ENCODE data around the gene PCF11. TPM values are rescaled to one million over a fixed set of nuclear protein-coding genes. Genes with fewer than 3 reads are reported as not detected.
"Not testable (repeated sequence)": the region's sequence is repeated elsewhere in the genome, so short reads cannot be mapped to it uniquely, and the experiment has no call there.

The PCF11 gene
- total and polyA plus RNA-seq, 12 donors: 20.2 to 62.8 (median 46.9) TPM

DNA sequence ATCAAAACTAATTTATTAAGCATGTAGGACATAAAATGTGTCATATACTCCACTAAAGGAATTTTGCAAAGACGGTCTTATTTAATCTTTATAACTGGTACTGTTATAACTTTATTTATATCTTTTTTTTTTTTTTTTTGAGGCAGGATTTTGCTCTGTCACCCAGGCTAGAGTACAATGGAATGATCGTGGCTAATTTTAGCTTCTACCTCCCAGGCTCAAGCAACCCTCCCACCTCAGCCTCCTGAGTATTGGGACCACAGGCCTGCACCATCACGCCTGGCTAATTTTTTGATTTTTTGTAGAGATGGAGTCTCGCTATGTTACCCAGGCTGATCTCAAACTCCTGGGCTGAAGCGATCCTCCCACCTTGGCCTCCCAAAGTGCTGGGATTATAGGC, 31.4 kb upstream of the PCF11 start:
- Histone ChIP-seq H3K27ac (no peak overlapping the region), H3K4me3 (no peak overlapping the region), H3K36me3 (replicated peaks in 1 of 2) (no peaks in the 10 kb centered on the region), H3K9me3 (replicated peaks in 1 of 3) (no peaks in the 10 kb centered on the region), H3K27me3 (no peaks in the 10 kb centered on the region), H3K4me1 (replicated peaks in 1 of 2) (no peaks in the 10 kb centered on the region)
- TF ChIP-seq, protein P1, sequence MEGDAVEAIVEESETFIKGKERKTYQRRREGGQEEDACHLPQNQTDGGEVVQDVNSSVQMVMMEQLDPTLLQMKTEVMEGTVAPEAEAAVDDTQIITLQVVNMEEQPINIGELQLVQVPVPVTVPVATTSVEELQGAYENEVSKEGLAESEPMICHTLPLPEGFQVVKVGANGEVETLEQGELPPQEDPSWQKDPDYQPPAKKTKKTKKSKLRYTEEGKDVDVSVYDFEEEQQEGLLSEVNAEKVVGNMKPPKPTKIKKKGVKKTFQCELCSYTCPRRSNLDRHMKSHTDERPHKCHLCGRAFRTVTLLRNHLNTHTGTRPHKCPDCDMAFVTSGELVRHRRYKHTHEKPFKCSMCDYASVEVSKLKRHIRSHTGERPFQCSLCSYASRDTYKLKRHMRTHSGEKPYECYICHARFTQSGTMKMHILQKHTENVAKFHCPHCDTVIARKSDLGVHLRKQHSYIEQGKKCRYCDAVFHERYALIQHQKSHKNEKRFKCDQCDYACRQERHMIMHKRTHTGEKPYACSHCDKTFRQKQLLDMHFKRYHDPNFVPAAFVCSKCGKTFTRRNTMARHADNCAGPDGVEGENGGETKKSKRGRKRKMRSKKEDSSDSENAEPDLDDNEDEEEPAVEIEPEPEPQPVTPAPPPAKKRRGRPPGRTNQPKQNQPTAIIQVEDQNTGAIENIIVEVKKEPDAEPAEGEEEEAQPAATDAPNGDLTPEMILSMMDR (IDR thresholded peaks at IDR 0.05): no peak
- TF ChIP-seq POLR2A (IDR thresholded peaks at IDR 0.05): no peak
- WGBS, 4 donors: 90 to 96% (median 92%) methylated on average over 5 of the region's 5 CpGs
- intact Hi-C loops (cut with DNase I): no loop called here
- no peak for DNase-seq

DNA sequence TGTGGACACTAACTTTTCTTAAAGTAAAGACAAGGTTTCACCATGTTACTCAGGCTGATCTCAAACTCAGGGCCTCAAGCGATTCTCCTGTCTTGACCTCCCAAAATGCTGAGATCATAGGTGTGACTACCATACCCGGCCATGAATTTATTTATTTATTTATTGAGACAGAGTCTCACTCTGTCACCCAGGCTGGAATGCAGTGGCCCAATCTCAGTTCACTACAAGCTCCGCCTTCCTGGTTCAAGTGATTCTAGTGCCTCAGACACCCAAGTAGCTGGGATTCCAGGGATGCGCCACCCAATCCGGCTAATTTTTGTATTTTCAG, 29.7 kb upstream of the PCF11 start:
- Histone ChIP-seq H3K4me3 (no peak overlapping the region), H3K27me3 (no peaks in the 10 kb centered on the region), H3K27ac (no peak overlapping the region), H3K9me3 (replicated peaks in 1 of 3) (no peaks in the 10 kb centered on the region), H3K4me1 (replicated peaks in 1 of 2) (no peaks in the 10 kb centered on the region), H3K36me3 (replicated peaks in 1 of 2) (no peaks in the 10 kb centered on the region)
- no peak for DNase-seq
- TF ChIP-seq POLR2A (IDR thresholded peaks at IDR 0.05): no peak
- TF ChIP-seq, protein P1 (IDR thresholded peaks at IDR 0.05): no peak
- WGBS, 4 donors: 88 to 95% (median 91%) methylated on average over 5 of the region's 5 CpGs
- intact Hi-C loops (cut with DNase I): no loop called here

DNA sequence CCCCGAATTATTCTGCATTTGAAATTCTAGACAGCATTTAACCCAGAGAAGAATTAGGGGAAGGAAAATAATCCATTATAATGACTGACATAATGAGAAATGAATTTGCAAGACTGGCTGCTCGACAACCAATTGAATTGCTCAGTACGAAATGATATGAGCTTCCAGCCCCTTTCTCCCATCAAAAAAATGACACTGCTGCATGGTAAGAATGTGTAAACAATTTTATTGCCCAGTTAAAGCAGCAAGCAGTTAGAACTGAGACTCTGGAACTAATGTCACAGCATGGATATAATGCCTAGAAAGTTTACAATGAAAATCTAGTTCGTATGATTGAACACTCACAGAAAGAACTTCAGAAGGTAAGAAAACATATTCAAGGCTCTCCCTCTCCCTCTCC, 24.7 kb upstream of the PCF11 start:
- Histone ChIP-seq H3K36me3 (replicated peaks in 1 of 2) (no peaks in the 10 kb centered on the region), H3K4me3 (no peak overlapping the region), H3K27me3 (no peaks in the 10 kb centered on the region), H3K9me3 (replicated peaks in 1 of 3) (no peaks in the 10 kb centered on the region), H3K27ac (no peak overlapping the region), H3K4me1 (replicated peaks in 1 of 2) (no peaks in the 10 kb centered on the region)
- 74 to 85% (median 79%) methylated on average over 4 of the region's 4 CpGs for WGBS, 4 donors
- intact Hi-C loops (cut with DNase I): no loop called here
- no peak for TF ChIP-seq POLR2A (IDR thresholded peaks at IDR 0.05)
- TF ChIP-seq, protein P1 (IDR thresholded peaks at IDR 0.05): no peak
- no peak for DNase-seq

DNA sequence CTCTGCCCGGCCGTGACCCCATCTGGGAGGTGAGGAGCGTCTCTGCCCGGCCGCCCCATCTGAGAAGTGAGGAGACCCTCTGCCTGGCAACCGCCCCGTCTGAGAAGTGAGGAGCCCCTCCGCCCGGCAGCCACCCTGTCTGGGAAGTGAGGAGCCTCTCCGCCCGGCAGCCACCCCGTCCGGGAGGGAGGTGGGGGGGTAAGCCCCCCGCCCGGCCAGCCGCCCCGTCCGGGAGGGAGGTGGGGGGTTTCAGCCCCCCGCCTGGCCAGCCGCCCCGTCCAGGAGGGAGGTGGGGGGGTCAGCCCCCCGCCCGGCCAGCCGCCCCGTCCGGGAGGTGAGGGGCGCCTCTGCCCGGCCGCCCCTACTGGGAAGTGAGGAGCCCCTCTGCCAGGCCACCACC, 23.7 kb upstream of the PCF11 start:
- DNase-seq; intact Hi-C loops (cut with DNase I); H3K27ac ChIP-seq; H3K27me3 ChIP-seq; H3K4me1 ChIP-seq (replicated peaks in 1 of 2); H3K36me3 ChIP-seq (replicated peaks in 1 of 2); H3K9me3 ChIP-seq (replicated peaks in 1 of 3); H3K4me3 ChIP-seq: not testable (repeated sequence)
- 73 to 100% (median 93%) methylated on average over 3 to 12 of the region's 29 CpGs; no CpG with 5 or more reads in 1 of the 4 donors for WGBS, 4 donors

DNA sequence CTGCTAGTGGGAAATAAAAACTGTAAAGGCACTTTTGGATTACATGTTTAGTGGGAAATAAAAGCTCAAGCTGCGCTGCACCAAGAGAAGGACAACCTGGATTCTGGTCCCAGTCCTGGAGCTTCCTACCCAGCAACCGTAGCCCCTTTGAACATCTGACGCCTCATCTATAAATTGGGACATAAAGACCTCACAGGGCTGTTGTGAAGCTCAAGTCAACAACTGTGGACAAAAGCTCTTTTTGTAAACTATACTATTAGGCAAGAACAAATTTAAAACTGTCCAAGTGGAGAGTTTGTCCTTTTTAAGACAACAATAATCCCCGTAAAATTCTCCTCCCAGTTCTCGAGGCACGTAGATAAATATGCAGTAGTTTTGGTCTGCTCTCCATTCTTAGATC, 17.6 kb upstream of the PCF11 start:
- no peaks in the 10 kb centered on the region for H3K9me3 ChIP-seq (replicated peaks in 1 of 3)
- TF ChIP-seq, protein P1 (IDR thresholded peaks at IDR 0.05): no peak
- TF ChIP-seq POLR2A (IDR thresholded peaks at IDR 0.05): no peak
- intact Hi-C loops (cut with DNase I): no loop called here

More for the DNA sequence above, 17.6 kb upstream of the PCF11 start:
- Histone ChIP-seq H3K27me3 (no peaks in the 10 kb centered on the region), H3K36me3 (replicated peaks in 1 of 2) (no peaks in the 10 kb centered on the region), H3K4me3 (no peak overlapping the region), H3K27ac (no peak overlapping the region), H3K4me1 (replicated peaks in 1 of 2) (no peaks in the 10 kb centered on the region)
- no peak for DNase-seq
- 94 to 97% (median 97%) methylated on average over 6 of the region's 6 CpGs for WGBS, 4 donors

All from adrenal gland (tissue), 12 donors.